GM21526 (cell line): ENCODE measurements around the gene RAPGEF2.

Experiments
- ATAC-seq: cut with Tn5 transposase; IDR thresholded peaks from one replicate; pipeline ENCODE4 v1.9.1; 2021; ENCODE audit warnings: moderate library complexity; ENCODE audit not compliant: unreplicated experiment, low FRiP score

RAPGEF2 gene

DNA sequence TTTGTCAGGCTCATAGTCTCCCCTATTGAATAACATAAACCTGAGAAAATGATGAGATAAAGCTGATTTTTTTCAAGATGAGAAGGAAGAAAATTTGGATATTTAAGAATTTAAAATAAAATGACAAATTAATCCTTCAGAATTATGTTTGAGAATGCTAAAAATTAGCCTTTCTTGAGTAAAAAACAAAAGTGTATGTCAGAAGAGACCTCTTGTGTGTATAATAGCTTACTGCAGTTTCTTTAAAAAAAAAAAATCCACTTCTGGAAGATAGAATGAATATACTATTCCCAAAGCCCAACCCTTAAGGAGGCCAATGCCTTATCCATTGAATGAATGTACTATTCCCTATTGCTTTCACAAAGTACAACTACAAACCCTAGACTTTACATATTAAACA is 281.8 kb downstream of the RAPGEF2 start:
- ATAC-seq = no peak

DNA sequence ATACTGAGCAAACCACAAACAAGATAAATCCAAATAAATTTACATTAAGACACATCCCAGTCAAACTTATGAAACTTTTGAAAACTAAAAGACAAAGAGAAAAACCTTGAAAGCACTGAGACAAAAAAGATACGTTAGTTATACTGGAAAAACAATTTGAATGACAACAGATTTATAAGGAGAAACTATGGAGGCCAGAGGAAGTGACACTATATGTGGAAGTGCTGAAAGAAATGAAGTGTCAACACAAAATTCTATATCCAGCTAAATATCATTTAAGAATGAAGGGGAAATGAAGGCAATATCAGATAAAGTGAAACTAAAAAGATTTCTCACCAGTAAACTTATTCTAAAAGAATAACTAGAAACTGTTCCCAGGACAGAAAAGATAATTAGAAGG is 283.7 kb downstream of the RAPGEF2 start:
- no peak for ATAC-seq

DNA sequence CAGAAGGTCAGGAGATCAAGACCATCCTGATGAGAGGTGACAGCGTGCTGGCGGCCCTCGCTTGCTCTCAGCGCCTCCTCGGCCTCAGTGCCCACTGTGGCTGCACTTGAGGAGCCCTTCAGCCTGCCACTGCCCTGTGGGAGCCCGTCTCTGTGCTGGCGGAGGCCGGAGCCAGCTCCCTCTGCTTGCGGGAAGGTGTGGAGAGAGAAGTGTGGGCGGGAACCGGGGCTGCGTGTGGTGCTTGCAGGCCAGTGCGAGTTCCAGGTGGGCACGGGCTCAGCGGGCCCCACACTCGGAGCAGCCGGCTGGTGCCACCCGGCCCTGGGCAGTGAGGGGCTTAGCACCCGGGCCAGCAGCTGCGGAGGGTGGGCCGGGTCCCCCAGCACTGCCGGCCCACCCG is 286.9 kb downstream of the RAPGEF2 start:
- ATAC-seq = no peak

DNA sequence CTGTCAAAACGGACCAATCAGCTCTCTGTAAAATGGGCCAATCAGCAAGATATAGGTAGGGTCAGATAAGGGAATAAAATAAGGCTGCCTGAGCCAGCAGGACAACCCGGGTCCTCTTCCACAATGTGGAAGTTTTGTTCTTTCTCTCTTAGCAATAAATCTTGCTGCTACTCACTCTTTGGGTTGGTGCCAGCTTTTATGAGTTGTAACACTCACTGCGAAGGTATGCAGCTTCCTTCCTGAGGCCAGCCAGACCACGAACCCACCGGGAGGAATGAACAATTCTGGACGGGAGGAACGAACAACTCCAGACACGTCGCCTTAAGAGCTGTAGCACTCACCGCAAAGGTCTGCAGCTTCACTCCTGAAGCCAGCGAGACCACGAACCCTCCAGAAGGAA is 287.8 kb downstream of the RAPGEF2 start:
- ATAC-seq = no peak

DNA sequence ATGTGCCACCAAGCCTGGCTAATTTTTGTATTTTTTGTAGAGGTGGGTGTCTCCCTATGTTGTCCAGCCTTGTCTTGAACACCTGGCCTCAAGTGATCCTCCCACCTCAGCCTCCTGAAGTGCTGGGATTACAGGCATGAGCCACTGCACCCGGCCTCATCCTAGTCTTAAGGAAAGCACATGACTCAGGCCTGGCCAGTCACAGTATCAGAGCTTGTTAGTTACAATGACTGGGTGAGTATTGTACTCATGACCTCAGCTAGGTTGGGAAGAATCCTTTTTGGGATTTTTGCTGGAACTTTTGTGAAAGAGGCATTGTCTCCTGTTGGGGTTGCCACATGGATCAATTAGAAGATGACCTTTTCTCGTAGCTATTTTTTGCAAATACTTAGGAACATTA is 292.8 kb downstream of the RAPGEF2 start:
- ATAC-seq = no peak

DNA sequence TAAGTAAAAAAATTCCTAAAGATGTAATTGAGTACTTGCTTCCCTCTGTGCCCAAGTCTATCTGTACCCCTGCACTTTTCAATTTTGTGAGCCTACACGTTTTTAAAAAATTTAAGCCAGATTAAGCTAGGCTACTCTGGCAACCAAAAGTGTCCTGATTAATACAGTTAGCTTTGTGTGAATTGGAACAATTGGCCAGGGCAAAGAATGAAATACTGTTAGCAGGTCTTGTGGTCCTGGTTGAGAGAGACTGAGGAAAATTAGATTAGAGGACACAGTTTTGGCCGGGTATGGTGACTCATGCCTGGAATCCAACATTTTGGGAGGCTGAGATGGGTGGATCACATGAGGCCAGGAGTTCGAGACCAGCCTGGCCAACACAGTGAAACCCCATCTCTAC is 293.3 kb downstream of the RAPGEF2 start:
- ATAC-seq = no peak

DNA sequence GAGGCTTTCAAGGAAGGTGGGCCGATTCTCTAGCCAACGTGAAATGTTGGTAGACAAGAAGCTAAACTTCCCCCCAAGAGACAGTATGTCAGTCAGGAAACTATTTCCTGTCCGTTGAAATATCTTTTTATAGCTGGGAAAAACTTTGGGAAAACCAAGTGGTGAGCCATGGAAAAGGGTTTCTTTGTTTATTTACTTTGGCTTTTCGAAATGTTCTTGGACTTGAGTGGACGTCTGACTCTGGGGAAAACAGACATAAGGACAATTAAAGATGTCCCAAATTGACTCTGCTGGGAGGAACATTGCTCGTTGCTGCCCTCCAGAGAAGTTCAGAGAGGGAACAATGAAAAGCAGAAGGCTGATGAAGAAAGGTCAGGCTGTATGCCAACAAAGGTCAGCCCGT is 295.4 kb downstream of the RAPGEF2 start:
- ATAC-seq = no peak

DNA sequence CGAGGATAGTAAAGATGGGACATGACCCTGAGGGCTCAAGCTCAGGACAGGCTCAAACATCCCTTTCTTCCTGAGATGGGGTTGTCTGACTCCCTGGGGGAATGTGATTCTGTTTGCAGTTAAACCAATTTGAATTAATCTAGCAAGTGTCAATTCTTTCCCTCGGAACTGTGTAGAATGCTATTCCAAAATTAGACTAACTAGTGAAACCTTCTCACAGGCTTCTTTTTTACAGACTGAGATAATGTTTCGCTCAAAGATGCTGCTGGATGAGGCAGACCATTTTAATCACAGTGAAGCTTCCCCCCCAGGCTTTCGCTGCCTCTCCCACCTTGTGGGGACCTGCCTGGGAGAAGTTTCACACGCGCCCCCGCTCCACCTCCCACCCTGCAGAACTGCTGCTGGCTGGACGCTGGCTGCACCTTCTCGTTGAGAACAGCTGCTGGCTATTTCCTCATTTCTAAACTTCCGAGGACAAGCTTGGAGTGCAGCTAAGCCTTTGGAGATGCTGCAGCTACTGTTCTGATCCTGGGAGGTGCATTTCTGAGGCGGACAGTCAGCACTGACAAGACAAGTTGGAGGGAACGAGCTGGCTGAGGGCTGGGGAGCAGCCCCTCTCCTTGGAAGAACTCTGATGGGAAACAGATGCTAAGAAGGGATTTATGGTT is 297.8 kb downstream of the RAPGEF2 start:
- ATAC-seq = no peak

DNA sequence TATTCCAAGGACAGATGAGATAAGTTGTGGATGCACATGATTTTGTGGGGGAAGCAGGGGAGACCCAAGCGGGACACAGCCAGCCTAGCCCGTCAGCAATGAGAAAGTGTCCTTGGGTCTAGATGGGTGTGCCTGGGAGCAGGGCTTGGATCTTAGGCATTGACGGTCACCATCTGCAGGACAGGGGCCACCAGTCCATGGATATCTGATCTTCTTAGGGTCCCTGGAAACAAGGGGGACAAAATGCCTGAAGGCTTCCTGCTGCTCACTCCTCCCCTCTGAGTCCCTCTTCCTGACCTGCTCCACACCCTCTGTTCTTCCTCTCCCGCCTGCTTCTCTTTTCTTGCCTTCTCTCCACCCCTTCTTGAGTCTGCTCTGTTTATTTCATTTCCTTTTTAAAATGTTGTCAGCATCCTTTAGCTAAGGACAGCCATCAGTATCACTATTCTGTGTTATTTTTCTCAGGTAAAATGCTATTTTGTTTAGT is 298.4 kb downstream of the RAPGEF2 start:
- ATAC-seq = no peak

DNA sequence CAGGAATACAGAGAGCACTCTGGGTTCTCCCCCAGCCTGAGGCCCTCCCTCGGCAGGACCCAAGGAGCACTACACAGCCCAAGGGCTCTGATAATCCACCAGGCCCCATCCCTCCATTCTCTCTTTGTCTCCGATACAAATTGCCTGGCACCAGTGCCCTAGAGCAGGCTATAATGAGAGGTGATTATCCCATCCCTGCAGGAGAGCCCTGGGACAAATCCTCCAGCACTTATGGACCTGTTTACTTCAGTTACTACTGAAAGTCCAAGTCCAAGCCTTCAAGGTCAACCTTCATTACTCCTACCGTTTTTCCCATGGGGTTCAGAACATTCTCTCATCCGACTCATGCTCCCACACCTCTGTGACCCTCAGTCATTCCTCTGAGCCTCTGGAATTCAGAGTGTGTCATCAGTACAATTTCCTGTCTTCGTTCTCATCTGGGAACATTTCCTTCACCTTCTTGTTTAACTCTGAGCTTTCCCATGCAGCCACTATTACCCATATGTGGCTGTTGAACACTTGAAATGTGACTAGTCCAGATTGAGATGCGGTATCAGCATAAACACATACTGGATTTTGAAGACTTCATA is 299.0 kb downstream of the RAPGEF2 start:
- ATAC-seq = no peak
